ENCODE data around the gene MRGPRE. TPM values are rescaled to one million over a fixed set of nuclear protein-coding genes. Genes with fewer than 3 reads are reported as not detected.

MRGPRE gene
- total RNA-seq, 1 donor from 2014 or later, result not detected

DNA sequence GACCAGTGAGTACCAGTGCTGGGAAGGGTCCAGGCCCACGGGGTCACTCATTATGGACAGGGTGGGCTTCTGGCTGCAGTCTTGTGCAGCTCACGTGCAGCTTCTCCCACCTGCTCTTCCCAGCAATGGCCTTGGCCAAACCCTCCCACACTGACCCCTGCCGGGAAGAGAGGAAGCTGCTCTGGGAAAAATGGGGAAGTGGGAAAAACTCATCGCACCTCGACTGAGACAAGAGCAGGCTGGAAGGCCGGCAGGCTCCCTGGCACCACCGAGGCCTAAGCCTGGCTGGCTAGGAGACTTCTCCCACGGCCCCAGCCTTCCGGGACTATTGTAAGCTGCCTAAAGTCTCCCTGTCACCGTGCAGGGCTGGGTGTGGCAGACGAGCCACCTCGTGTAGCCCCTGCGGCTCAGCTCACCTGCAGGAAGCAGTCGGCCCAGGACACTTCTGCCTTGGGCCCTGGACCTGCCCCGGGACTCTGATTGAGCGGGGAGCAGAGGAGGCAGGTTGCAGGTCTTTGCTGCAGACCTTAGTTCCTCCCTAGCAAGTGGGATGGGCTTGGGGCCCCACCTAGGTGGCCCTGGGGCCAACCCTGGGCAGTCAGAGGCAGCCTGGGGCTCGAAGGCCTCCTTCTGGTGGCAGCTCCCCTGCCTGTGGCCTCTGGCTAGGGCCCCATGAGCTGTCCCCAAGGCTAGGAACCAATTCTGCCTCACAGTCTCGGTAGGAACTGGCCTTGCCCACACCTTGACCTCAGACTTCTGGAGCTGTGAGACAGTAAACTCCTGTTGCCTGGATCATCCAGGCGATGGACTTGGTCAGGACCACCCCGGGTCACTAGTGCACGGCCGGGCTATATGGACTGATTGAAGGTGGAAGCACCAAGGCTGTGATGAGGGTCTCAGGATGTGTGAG is 36.7 kb downstream of the MRGPRE start:
- TF ChIP-seq, protein P1, sequence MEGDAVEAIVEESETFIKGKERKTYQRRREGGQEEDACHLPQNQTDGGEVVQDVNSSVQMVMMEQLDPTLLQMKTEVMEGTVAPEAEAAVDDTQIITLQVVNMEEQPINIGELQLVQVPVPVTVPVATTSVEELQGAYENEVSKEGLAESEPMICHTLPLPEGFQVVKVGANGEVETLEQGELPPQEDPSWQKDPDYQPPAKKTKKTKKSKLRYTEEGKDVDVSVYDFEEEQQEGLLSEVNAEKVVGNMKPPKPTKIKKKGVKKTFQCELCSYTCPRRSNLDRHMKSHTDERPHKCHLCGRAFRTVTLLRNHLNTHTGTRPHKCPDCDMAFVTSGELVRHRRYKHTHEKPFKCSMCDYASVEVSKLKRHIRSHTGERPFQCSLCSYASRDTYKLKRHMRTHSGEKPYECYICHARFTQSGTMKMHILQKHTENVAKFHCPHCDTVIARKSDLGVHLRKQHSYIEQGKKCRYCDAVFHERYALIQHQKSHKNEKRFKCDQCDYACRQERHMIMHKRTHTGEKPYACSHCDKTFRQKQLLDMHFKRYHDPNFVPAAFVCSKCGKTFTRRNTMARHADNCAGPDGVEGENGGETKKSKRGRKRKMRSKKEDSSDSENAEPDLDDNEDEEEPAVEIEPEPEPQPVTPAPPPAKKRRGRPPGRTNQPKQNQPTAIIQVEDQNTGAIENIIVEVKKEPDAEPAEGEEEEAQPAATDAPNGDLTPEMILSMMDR (IDR thresholded peaks at IDR 0.05), result peak; percentile 38
- peaks cover 7% of the 10 kb centered on the region for H3K27me3 Mint-ChIP-seq (ENCODE audit: unreplicated experiment)

DNA sequence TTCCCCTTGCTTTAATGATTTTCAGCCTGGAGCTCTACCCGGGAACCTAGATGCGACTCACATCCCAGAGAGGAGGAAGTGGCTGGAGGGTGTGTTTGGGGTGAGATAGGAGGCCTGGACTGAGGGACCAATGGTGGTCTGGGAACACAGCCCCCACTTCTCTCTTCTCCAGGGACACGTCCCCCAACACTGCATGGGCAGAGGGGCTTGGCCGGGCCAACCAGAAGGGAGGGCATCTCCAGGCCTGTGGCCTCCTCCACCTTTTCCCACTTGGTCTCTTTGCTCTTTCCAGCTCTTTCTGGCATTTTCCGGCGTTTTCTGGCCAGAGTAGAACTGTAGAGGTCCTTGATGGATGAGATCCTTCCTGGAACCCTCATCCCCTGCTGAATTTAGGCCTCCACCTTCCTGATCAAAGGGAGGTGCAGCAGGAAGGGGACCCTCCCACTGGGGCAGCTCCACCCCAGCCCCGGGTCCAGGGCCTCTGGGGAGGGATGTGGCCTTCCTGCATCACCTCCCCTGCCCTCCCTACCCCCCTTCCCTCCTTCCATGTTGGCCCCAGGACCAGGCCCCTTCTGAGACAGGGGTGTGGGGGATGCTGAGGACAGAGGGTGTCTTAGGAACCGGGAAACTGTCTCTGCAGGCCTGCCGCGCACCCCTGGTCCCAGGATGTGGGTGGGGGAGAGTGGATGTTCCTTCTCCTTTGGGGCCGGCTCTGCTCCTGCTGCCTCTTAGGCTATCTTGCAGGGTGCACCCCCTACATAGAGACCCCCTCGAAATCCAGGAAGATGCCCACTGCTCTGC is 38.0 kb downstream of the MRGPRE start:
- Mint-ChIP-seq H3K4me3 (ENCODE audit: unreplicated experiment) (no peak overlapping the region), H3K9me3 (ENCODE audit: unreplicated experiment) (no peaks in the 10 kb centered on the region), H3K27ac (ENCODE audit: unreplicated experiment) (no peak overlapping the region), H3K36me3 (ENCODE audit: unreplicated experiment) (no peaks in the 10 kb centered on the region), H3K4me1 (ENCODE audit: unreplicated experiment) (no peaks in the 10 kb centered on the region), H3K27me3 (ENCODE audit: unreplicated experiment) (peaks cover 3% of the 10 kb centered on the region)
- no peak for DNase-seq (ENCODE audit: extremely low spot score, unreplicated experiment)
- TF ChIP-seq, protein P1 (IDR thresholded peaks at IDR 0.05), result no peak

More for the DNA sequence above, 36.7 kb downstream of the MRGPRE start:
- Mint-ChIP-seq H3K4me1 (ENCODE audit: unreplicated experiment) (no peaks in the 10 kb centered on the region), H3K36me3 (ENCODE audit: unreplicated experiment) (no peaks in the 10 kb centered on the region), H3K9me3 (ENCODE audit: unreplicated experiment) (no peaks in the 10 kb centered on the region), H3K27ac (ENCODE audit: unreplicated experiment) (no peak overlapping the region), H3K4me3 (ENCODE audit: unreplicated experiment) (no peak overlapping the region)
- no peak for DNase-seq (ENCODE audit: extremely low spot score, unreplicated experiment)

GRCh38 chr11:3193373-3194015 is 38.7 kb downstream of the MRGPRE start:
- Mint-ChIP-seq H3K4me1 (ENCODE audit: unreplicated experiment) (no peaks in the 10 kb centered on the region), H3K36me3 (ENCODE audit: unreplicated experiment) (no peaks in the 10 kb centered on the region), H3K27me3 (ENCODE audit: unreplicated experiment) (peaks cover 2% of the 10 kb centered on the region), H3K27ac (ENCODE audit: unreplicated experiment) (no peak overlapping the region), H3K9me3 (ENCODE audit: unreplicated experiment) (no peaks in the 10 kb centered on the region), H3K4me3 (ENCODE audit: unreplicated experiment) (no peak overlapping the region)
- TF ChIP-seq, protein P1 (IDR thresholded peaks at IDR 0.05), result no peak
- DNase-seq (ENCODE audit: extremely low spot score, unreplicated experiment), result no peak

DNA sequence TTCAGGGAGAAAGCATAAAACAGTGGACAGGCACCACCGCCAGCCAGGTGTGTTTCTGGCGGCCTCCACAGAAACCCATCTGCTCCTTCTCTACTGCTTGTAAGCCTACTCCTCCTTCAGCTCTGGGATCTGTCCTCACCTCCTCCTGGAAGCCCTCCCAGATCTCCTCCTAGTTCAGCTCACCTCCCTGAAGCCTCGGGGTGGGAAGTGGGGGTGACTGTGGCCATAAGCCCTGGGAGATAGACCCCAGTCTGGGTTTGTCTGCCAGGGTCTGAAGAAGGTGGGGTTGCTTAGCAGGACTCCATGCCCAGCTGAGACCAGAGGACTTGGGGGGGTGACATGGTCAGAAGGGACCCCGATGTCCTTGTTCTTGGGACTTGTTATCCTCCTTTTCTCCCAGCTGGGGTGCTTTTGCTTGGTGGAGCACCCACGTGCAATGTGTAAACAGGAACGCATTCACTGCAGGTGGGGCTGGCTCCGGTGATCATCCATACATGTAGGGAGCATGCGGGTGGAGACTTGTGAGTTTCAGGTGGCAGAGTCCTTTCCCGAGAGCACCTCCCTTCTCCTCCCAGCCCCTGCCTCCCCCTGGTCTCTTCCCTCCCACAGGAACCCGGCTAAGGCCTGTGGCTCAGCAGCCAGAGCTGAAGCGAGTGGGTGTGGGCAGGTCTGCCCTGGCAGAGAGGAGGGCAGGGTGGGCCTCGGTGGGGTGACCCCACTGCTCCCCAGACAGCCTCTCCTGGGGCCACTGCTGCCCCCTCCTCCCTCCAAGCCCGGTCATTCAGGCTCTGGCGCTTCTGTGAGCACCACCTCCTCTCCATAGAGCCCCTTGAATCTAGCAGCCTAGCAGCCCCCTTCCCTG is 39.5 kb downstream of the MRGPRE start:
- no peak for DNase-seq (ENCODE audit: extremely low spot score, unreplicated experiment)
- no peak overlapping the region for H3K27ac Mint-ChIP-seq (ENCODE audit: unreplicated experiment)
- H3K4me3 Mint-ChIP-seq (ENCODE audit: unreplicated experiment), result no peak overlapping the region
- H3K4me1 Mint-ChIP-seq (ENCODE audit: unreplicated experiment), result no peaks in the 10 kb centered on the region
- H3K9me3 Mint-ChIP-seq (ENCODE audit: unreplicated experiment), result no peaks in the 10 kb centered on the region
- H3K36me3 Mint-ChIP-seq (ENCODE audit: unreplicated experiment), result no peaks in the 10 kb centered on the region
- TF ChIP-seq, protein P1 (IDR thresholded peaks at IDR 0.05), result no peak
- H3K27me3 Mint-ChIP-seq (ENCODE audit: unreplicated experiment), result peaks cover 6% of the 10 kb centered on the region
